ENCODE measurements around the gene PTCD2.
A peak's percentile ranks its signal among the peaks of the same experiment; 100 is the strongest.
"Not testable (repeated sequence)": the region's sequence is repeated elsewhere in the genome, so short reads cannot be mapped to it uniquely, and the experiment has no call there.

PTCD2 gene

GRCh38 chr5:72319976-72320752, at the start of gene PTCD2, which contains the start of gene MRPS27:
PTCD2 (plus strand) TSS chr5:72320373; CDS start chr5:72320383, 10 bp downstream.
MRPS27 (minus strand) TSS chr5:72320240; CDS start chr5:72320221, 19 bp downstream.
- DNase-seq: peak; percentile 89 to 93

GRCh38 chr5:72271702-72272101, 48.5 kb upstream of the PTCD2 start:
- DNase-seq: no peak

GRCh38 chr5:72272398-72272797, 47.8 kb upstream of the PTCD2 start:
- no peak for DNase-seq

GRCh38 chr5:72273547-72273946, 46.6 kb upstream of the PTCD2 start:
- DNase-seq: no peak

- DNase-seq: no peak
Observed at GRCh38 chr5:72276219-72276752, 43.9 kb upstream of the PTCD2 start.

GRCh38 chr5:72280581-72281069, 39.5 kb upstream of the PTCD2 start:
- no peak for DNase-seq

- DNase-seq: no peak
Observed at GRCh38 chr5:72281430-72281763, 38.8 kb upstream of the PTCD2 start.

GRCh38 chr5:72281764-72282499, 38.2 kb upstream of the PTCD2 start:
- DNase-seq: peak in 1 of 2 experiments; percentile 52

GRCh38 chr5:72282878-72283277, 37.3 kb upstream of the PTCD2 start:
- no peak for DNase-seq

- DNase-seq: no peak
Observed at GRCh38 chr5:72283358-72283757, 36.8 kb upstream of the PTCD2 start.

- DNase-seq: no peak
Observed at GRCh38 chr5:72284559-72285423, 35.4 kb upstream of the PTCD2 start.

GRCh38 chr5:72285424-72285821, 34.8 kb upstream of the PTCD2 start:
- DNase-seq: no peak

- DNase-seq: no peak
Observed at GRCh38 chr5:72286798-72287197, 33.4 kb upstream of the PTCD2 start.

GRCh38 chr5:72288924-72289323, 31.2 kb upstream of the PTCD2 start:
- no peak for DNase-seq

GRCh38 chr5:72290356-72291133, 29.6 kb upstream of the PTCD2 start:
- DNase-seq: no peak

- DNase-seq: no peak
Observed at GRCh38 chr5:72291601-72292000, 28.6 kb upstream of the PTCD2 start.

GRCh38 chr5:72292411-72292810, 27.8 kb upstream of the PTCD2 start:
- DNase-seq: no peak

GRCh38 chr5:72293495-72294055, 26.6 kb upstream of the PTCD2 start:
- DNase-seq: no peak

GRCh38 chr5:72294473-72294872, 25.7 kb upstream of the PTCD2 start:
- no peak for DNase-seq

- DNase-seq: peak; percentile 5 to 47
Observed at GRCh38 chr5:72295539-72295938, 24.6 kb upstream of the PTCD2 start.

GRCh38 chr5:72296256-72296655, 23.9 kb upstream of the PTCD2 start:
- peak; percentile 38 to 83 for DNase-seq

- DNase-seq: not testable (repeated sequence)
Observed at GRCh38 chr5:72298136-72298535, 22.0 kb upstream of the PTCD2 start.
